Brain pericyte (primary cell): Measurements from ENCODE around the gene CARS2.
"Not testable (repeated sequence)": the region's sequence is repeated elsewhere in the genome, so short reads cannot be mapped to it uniquely, and the experiment has no call there.

Experiments used
- DNase-seq: peaks from one replicate; pipeline ENCODE4 v3.0.0-alpha.2; 2012; ENCODE audit warnings: low read depth, low spot score

Gene CARS2

GRCh38 chr13:110638814-110639806 is 66.8 kb downstream of the CARS2 start:
- DNase-seq, result no peak

DNA sequence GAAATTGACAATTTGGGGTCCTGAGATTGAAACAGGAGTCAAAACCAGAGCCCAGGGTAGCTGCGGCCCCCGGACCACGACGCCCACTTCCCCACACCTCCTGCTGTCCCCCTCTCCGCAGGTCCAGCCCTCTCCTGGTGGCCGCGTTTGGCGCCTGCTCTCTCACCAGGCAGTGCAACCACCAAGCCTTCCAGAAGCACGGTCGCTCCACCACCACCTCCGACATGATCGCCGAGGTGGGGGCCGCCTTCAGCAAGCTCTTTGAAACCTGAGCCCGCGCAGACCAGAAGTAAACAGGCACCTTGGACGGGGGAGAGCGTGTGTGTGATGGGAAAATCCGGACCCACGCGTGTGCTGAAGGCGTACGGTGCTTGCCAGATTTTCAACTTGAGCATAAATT is 67.7 kb downstream of the CARS2 start:
- DNase-seq, result no peak

- DNase-seq, result no peak
These were observed 68.2 kb downstream of the CARS2 start for GRCh38 chr13:110637747-110638146.

GRCh38 chr13:110637275-110637674 is 68.6 kb downstream of the CARS2 start:
- no peak for DNase-seq

DNA sequence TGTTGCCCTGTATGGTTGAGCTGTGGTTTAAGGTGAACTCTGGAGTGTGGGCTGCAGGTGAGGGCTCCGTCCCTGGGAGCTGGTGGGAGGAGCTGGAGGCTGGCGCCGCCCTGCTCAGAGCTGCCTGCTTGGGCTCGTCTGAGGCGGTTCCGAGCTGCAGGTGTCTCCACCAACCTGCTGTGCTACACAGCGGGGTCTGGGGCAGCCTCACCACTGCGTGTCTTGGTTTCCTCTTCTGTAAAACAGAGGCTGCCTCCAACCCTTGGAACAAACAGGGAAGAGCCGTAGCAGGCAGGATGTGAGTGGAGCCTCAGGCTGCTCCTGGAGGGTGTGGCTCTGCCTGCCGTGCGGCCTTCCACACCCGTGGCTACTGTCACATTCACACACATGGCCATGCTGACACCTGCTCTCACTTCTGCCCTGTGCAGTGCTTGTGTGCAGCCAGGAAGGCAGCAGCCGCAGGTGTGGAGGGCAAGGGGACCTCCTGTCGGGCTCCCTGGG is 69.2 kb downstream of the CARS2 start:
- no peak for DNase-seq

GRCh38 chr13:110636053-110636475 is 69.9 kb downstream of the CARS2 start:
- no peak for DNase-seq

DNA sequence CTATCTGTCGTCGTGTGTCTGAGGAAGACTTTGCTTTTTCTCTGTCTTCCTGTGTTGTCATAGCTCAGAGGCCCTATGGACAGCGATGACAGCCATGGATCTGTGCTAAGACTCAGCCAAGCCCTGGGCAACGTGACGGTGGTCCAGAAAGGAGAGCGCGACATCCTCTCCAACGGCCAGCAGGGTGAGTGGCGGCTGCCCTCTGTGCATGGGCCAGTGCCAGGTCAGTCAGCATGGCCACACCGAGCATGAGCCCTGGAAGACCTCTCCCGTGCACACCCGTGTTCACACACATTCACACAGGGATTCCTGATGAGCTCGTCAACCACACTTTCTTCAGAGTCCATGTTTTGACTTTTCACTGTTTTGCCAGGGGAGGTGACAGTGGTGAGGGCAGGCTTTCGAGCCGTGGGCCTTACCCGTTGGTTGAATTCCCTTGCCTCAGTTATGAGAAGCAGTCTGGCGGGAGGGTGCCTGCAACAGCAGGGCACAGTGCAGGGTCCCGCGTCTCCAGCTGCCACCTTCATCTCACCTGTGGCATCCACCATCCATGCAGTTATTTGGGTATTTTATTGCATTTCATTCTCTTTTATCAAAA is 70.4 kb downstream of the CARS2 start:
- DNase-seq, result no peak

DNA sequence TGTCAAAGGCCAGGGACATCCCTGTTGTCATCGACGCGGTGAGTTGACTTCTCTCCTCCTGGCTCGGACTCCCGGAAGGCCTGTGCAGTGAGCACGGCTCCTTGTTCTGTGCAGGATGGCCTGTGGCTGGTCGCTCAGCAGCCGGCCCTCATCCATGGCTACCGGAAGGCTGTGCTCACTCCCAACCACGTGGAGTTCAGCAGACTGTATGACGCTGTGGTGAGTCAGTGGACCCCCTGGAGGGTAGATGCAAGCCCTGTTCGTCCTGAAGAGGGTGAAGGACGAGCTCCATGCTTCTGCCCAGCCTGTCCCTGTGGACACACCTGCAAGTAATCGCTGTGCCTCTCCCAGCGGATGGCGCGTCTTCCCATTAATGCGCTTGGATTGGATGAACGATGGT is 71.4 kb downstream of the CARS2 start:
- DNase-seq, result peak; percentile 79

GRCh38 chr13:110633776-110634175 is 72.1 kb downstream of the CARS2 start:
- no peak for DNase-seq

DNA sequence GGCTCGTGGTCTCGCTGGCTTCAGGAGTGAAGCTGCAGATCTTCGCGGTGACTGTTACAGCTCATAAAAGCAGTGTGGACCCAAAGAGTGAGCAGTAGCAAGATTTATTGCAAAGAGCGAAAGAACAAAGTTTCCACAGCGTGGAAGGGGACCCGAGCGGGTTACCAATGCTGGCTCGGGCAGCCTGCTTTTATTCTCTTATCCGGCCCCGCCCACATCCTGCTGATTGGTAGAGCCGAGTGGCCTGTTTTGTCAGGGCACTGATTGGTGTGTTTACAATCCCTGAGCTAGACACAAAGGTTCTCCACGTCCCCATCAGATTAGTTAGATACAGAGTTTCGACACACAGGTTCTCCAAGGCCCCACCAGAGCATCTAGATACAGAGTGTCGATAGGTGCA is 73.7 kb downstream of the CARS2 start:
- DNase-seq, result not testable (repeated sequence)

DNA sequence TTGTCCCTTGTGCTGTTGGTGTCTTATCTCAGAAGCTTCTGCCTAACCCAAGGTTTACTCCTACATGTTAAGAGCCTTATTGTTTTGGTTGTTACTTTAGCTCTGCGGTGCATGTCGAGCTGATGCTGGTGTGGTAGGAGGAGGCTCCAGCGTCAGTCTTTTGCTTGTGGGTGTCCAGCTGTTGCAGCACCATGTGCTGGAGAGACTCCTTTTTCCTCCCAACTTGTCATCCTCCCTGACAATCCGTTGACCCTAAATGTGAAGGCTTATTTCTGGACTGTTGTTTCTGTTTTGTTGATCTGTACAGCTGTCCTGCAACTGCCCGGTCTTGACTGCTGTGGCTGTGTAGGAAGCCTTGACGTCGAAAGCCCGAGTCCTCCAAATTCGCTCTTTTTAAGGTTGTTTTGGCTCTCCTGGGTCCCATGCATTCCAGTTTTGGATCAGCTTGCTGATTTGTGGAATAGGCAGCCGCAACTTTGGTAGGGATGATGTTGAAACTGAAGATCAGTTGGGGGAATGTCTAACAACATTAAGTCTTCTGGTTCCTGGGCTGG is 75.3 kb downstream of the CARS2 start:
- no peak for DNase-seq

DNA sequence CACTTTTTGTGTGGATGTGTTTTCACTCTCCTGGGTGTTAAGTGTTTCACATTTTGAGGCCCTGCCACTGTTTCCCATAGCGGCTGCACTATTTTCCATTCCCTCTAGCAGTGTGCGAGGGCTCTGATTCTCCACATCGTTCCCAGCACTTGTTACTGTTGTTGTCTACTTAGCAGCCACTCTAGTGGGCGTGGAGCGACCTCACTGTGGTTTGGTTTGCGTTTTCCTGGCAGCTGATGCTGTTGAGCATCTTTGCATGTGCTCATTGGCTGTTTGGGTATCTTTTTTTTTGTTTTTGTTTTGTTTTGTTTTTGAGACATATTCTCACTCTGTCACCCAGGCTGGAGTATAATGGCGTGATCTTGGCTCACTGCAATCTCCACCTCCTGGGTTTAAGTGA is 76.2 kb downstream of the CARS2 start:
- no peak for DNase-seq

DNA sequence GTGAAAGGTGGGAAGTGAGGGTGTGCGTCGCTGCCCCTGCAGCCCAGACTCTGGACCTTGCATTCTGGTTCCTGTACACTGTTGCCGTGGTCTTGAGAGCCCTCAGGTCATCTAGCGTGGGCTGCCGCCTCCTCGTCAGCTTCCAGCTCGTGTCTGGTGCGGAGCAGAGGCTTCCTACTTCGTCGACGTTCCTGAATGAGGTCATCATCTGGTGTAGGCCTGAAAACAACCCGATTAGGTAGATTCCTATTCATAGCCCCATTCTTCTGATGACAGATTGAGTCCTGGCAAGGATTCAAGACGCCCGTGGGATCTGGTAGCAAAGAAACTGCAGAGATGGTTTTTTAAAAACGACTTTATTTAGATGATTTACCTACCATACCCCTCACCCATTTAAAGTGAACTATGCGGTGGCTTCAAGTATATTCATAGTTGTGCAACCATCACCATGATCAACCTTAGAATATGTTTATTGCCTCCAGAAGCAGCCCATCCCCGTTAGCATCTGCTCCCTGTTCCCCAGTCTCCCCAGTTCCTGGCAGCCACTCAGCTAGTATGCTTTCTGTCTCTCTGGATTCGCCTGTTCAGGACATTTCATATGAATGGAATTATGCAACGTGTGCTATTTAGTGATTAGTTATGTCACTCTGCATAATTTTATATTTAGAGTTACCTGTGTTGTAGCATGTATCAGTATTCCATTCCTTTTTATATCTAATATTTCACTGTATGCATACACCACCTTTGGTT is 76.8 kb downstream of the CARS2 start:
- DNase-seq, result no peak

DNA sequence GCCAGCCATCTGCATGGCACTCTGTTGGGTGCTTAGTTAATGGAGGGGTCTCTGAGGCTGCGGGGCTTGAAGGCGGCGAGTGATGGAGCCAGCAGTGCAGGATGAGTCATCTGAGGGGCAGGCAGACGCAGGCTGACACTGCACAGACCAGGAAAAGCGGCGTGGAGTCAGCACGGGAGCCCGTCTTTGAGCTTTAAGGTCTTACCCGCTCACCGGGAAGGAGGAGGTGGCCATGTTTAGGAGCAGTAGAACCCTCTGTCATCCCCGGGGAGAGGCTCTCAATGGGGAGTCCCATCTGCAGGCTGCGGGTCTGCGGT is 77.5 kb downstream of the CARS2 start:
- DNase-seq, result peak; percentile 46

DNA sequence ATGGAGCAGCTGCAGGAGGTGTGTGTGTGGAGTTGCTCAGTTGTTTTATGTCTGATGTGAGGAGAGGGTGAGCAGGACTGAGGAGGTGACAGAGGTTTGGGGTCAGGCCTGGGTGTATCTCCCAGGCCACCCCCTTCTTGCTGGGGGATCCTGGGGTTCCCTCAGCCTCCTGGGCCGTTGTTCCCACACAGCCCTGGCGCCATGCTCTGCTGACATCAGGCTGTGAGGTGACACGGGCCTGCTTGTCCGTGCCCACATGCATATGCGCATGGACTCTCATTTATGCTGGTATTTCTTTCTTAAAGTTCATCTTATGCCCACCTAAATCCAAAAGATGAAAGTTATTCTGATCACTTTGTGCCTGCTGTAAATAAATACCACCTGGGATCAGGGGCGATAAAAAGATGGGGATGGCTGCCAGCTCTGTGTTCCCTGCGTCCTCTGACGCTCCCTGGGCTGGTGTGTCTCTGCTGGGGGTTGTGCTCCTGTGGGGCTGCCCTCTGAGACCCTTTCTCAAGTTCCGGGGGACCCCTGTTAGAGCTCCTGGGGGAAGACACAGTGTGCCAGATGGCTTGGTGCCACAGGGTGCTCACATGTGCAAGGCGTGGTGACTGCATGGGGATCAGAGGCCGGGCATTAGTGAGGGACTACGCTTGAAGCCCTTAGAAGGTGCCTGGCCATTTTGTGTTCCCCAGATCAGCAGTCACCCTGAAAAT is 78.0 kb downstream of the CARS2 start:
- DNase-seq, result no peak

GRCh38 chr13:110627351-110627750 is 78.6 kb downstream of the CARS2 start:
- no peak for DNase-seq

DNA sequence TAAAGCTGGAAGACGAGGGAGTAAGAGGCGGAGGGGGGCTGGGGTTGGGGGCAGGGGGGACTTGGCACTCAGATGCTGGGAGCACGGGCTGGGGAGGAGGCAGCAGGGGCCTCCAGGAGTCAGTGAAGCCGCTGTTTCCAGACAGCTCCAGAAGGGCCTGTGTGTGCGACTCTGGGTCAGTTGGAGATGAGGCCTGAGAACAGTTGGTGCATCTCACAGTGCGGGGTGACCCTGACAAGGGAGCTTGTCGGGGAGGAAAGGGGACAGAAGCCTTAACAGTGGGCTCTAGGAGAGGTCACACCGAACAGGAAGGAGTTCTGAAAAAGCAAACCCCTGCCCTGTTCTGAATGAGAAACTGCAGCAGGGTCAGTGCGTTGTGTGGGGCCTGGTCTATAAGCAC is 79.4 kb downstream of the CARS2 start:
- DNase-seq, result no peak

- no peak for DNase-seq
These were observed 80.1 kb downstream of the CARS2 start for GRCh38 chr13:110625771-110626321.

DNA sequence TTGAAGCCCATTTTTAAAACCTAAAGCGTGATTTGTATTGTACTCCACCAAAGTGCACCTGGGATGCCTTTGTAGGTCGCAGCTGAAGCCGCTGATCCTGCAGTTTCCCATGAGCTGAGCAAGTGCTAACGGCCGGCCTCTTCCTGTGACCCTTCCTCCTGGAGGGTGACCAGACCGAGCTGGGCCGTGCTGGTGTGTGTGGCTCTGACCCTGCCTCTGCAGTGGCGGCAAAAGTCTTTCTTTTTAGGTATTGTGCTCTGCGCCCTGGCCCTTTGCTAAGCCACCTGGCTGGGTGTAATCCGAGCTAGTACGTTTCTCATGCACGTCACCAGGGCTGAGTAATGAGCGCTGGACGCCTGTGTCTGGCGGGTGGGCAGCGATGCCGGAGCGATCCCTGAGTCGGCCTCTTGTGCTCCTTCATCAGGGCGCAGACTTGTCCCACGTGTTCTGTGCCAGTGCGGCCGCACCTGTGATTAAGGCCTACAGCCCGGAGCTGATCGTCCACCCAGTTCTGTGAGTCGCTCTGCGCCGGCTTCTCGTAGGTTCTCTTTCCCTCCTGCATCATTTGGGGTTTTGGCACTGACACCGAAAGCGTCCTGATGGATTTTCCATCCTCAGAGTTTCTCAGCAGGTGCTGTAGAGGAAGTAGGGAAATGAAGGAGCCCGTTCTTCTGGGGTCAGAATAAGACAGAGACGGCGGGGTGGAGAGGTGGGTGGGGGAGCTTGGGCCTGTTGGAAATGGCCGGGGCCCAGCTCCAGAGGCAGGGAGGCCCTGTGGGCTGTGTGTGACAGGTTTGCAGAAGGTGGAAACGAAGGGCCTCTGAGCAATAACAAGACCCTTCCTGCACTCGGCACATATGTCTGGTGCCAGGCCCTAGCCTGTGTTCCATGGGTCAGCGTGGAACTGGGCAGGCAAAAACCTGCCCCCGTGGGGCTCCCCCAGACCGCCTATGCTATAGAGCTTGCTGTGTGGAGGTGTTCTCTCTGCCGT is 80.9 kb downstream of the CARS2 start:
- DNase-seq, result no peak

GRCh38 chr13:110620596-110620995 is 85.3 kb downstream of the CARS2 start:
- no peak for DNase-seq
